Upper lobe of right lung (tissue), 1 donor: ENCODE results near the gene LINGO3. TPM values are rescaled to one million over a fixed set of nuclear protein-coding genes. Genes with fewer than 3 reads are reported as not detected.
"Not testable (repeated sequence)": the region's sequence is repeated elsewhere in the genome, so short reads cannot be mapped to it uniquely, and the experiment has no call there.

Experiments
- ATAC-seq: fragments of 200-7000 bp; cut with Tn5 transposase; one replicate; pipeline ENCODE4 v1.9.1; 2020; ENCODE audit warnings: mild to moderate bottlenecking, moderate library complexity
- DNase-seq: peaks from one replicate; pipeline ENCODE4 v3.0.0-alpha.2; 2020
- H3K27ac ChIP-seq: fragments of 200-600 bp; one replicate; pipeline ENCODE4 v1.8.0; 2022
- H3K27me3 ChIP-seq: fragments of 200-600 bp; one replicate; pipeline ENCODE4 v1.8.0; 2022; ENCODE audit warnings: mild to moderate bottlenecking
- H3K36me3 ChIP-seq: fragments of 200-600 bp; one replicate; pipeline ENCODE4 v1.8.0; 2022
- H3K4me1 ChIP-seq: fragments of 200-600 bp; one replicate; pipeline ENCODE4 v1.8.0; 2022
- H3K4me3 ChIP-seq: fragments of 200-600 bp; one replicate; pipeline ENCODE4 v1.8.0; 2022; ENCODE audit warnings: mild to moderate bottlenecking
- H3K9me3 ChIP-seq: fragments of 200-600 bp; one replicate; pipeline ENCODE4 v1.8.0; 2022
- intact Hi-C: fragments of 100-400 bp; cut with DNase I; formaldehyde crosslinking; loops from one replicate; pipeline ENCODE4 v1.11.0; 2022
- total RNA-seq: library from RNA; stranded (reverse); fragmentation: NEBNext Ultra II Directional; extraction: Animal tissue kit (Norgen Biotek cat#: 25700); gene quantifications from one replicate; pipeline ENCODE4 v1.2.1, GENCODE V29; 2021
- TF ChIP-seq, protein P1 (sequence below): fragments of 200-600 bp; IDR thresholded peaks from one replicate; pipeline ENCODE4 v1.8.0; 2022; ENCODE audit warnings: antibody characterized with exemption
- donor health status: DM: no; HTN: yes; CAD: no; lungs with severe emphysema.

Gene LINGO3
- total RNA-seq, 1 donor from 2014 or later, result not detected

DNA sequence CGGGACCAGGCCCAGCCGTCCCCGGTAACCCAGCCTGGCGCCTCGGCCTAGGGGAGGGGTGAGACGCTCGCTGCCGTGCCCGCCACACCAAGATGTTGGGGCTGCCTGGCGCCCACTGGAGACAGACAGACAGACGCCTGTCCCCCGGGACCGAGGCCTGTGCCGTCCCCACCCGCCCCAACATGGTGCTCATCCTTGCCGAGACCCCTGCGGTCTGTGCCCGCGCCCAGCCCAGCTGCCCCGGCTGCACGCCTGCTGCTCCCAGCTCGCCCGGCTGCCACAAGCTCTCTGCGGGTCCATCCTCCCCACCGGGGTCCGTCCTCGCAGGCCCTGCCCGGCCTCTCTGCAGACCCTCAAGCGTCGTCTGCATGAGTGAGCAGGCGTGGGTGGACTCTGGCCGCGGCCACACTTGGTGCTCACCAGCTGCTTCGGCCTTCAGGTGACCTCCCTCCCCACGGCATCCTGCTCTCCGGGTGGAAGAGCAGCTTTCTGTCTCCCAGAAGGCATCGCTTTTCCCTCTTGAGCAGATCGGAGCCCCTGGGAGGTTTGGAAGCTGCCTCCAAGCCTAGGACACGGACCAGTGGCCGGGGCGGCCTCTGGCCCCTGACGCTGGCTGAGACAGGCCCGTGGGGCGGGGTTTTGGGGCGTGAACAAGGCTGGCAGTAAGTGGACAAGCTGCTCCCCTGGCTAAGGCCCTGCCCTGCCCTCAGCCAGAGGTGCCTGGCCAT lies 45.4 kb upstream of the LINGO3 start:
- intact Hi-C loops, result no loop called here
- Histone ChIP-seq H3K4me3 (no peak overlapping the region), H3K27me3 (no peaks in the 10 kb centered on the region), H3K4me1 (no peaks in the 10 kb centered on the region), H3K36me3 (peaks cover 11% of the 10 kb centered on the region), H3K9me3 (no peaks in the 10 kb centered on the region), H3K27ac (no peak overlapping the region)
- ATAC-seq (peak; percentile 4), DNase-seq (no peak)
- TF ChIP-seq, protein P1, sequence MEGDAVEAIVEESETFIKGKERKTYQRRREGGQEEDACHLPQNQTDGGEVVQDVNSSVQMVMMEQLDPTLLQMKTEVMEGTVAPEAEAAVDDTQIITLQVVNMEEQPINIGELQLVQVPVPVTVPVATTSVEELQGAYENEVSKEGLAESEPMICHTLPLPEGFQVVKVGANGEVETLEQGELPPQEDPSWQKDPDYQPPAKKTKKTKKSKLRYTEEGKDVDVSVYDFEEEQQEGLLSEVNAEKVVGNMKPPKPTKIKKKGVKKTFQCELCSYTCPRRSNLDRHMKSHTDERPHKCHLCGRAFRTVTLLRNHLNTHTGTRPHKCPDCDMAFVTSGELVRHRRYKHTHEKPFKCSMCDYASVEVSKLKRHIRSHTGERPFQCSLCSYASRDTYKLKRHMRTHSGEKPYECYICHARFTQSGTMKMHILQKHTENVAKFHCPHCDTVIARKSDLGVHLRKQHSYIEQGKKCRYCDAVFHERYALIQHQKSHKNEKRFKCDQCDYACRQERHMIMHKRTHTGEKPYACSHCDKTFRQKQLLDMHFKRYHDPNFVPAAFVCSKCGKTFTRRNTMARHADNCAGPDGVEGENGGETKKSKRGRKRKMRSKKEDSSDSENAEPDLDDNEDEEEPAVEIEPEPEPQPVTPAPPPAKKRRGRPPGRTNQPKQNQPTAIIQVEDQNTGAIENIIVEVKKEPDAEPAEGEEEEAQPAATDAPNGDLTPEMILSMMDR, result no peak

DNA sequence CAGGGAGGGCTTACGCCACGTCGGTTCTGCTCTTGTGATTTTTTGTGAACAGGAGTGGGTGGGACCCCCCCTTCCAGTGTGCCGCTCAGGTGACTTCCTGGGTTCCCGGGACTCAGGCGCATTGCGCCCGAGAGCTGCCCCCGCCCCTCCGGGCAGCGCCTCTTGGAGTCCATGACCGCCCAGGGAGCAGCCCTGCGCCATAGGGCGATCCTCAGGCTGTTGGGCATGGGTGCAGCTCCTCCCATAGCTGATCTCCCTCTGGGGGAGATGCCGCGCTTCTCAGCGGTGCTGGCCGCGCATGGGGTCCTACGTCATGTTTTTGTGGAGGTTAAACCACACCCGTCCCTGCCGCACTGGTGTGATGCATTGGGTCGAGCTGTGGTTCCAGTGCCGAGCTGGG lies 44.2 kb upstream of the LINGO3 start:
- H3K36me3 ChIP-seq, result peaks cover 11% of the 10 kb centered on the region
- H3K27me3 ChIP-seq, result no peaks in the 10 kb centered on the region
- H3K9me3 ChIP-seq, result no peaks in the 10 kb centered on the region
- no peak overlapping the region for H3K27ac ChIP-seq
- DNase-seq (no peak), ATAC-seq (peak; percentile 5)
- intact Hi-C loops, result no loop called here
- H3K4me1 ChIP-seq, result no peaks in the 10 kb centered on the region
- H3K4me3 ChIP-seq, result no peak overlapping the region
- TF ChIP-seq, protein P1, result no peak

DNA sequence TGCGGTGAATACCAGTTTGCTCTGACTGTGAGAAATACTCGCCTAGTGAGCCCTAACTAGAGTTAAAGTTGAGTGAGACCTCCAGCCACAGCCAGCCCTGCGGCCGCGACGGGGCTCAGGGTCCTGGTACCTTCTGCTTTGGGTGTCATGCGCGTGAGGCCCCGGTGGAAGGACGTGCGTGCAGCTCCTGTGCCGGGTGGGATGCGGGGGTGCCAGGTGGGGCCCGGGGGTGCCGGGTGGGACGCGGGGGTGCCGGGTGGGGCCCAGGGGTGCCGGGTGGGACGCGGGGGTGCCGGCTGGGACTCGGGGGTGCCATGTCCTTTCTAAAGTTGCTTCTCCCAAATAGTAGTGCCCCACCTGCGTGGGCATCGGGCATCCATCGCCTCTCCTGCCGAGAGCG lies 43.6 kb upstream of the LINGO3 start:
- no peak for ATAC-seq

DNA sequence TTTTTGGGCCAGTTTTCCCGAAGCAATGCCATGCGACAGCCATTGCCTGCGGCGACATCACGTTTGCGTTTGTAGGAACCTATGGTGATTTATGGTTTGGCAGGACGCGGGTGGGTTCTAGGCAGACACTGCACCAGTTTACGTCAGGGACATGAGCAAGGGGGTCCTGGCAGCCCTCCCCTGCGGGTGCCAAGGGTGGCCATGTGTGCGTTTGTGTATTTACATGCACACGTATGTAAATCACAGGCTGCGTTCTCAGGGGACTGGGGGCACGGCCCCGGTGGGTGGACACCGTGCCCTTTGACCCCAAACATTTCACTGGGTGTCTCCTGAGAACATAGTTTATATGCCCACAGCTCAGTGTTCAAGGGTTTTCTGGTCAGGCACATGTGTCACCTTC lies 42.7 kb upstream of the LINGO3 start:
- H3K27ac ChIP-seq, result no peak overlapping the region
- intact Hi-C loops, result no loop called here
- ATAC-seq, result no peak
- DNase-seq, result no peak
- no peaks in the 10 kb centered on the region for H3K27me3 ChIP-seq
- no peak overlapping the region for H3K4me3 ChIP-seq
- no peaks in the 10 kb centered on the region for H3K9me3 ChIP-seq
- no peaks in the 10 kb centered on the region for H3K4me1 ChIP-seq
- peaks cover 11% of the 10 kb centered on the region for H3K36me3 ChIP-seq
- TF ChIP-seq, protein P1, result no peak

More for the DNA sequence above, 43.6 kb upstream of the LINGO3 start:
- Histone ChIP-seq H3K4me1 (no peaks in the 10 kb centered on the region), H3K27ac (no peak overlapping the region), H3K27me3 (no peaks in the 10 kb centered on the region), H3K36me3 (peaks cover 11% of the 10 kb centered on the region), H3K4me3 (no peak overlapping the region), H3K9me3 (no peaks in the 10 kb centered on the region)
- no peak for DNase-seq
- TF ChIP-seq, protein P1, result no peak
- intact Hi-C loops, result no loop called here

DNA sequence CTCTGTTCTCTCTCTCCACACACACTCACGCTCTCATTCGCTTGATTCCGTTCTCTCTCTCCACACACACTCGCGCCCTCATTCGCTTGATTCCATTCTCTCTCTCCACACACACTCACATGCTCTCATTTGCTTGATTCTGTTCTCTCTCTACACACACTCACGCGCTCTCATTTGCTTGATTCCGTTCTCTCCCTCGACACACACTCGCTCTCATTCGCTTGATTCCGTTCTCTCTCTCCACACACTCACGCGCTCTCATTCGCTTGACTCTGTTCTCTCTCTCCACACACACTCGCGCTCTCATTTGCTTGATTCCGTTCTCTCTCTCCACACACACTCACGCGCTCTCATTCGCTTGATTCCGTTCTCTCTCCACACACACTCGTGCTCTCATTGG lies 41.9 kb upstream of the LINGO3 start:
- peaks cover 11% of the 10 kb centered on the region for H3K36me3 ChIP-seq
- ATAC-seq, DNase-seq, H3K4me3 ChIP-seq, H3K9me3 ChIP-seq, intact Hi-C loops, H3K4me1 ChIP-seq, H3K27ac ChIP-seq, H3K27me3 ChIP-seq: not testable (repeated sequence)

DNA sequence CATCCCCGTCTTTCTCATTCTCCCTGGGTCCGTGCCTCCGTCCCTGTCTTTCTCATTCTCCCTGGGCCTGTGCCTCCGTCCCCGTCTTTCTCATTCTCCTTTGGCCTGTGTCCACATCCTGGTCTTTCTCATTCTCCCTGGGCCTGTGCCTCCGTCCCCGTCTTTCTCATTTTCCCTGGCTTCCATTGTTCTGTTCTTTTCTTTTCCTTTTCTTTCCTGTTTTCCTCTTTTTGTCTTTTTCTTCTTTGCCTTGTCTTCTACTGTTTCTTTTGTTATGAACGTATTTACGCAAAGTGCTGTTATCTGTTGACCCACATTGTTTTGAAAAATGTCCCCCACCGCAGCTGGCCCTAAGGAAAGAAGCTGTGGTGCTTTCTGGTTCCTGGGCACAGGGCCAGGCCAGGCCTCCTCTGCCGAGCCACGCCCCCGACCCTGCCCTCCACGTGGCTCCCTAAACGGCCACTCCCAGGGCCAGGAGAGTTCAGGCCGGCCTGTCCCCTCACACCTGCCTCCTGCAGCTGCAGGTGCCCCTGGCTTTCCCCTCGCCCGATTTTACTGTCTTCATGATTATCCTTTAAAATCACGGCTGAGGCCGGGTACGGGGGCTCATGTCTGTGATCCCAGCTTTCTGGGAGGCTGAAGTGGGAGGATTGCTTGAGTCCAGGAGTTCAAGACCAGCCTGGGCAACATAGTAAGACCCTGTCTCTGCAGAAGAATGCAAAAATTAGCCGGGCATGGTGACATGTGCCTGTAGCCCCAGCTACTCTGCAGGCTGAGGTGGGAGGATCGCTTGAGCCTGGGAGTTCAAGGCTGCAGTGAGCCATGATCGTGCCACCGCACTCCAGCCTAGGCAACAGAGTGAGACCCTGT lies 38.1 kb upstream of the LINGO3 start:
- TF ChIP-seq, protein P1, result no peak
- Histone ChIP-seq H3K27me3 (no peaks in the 10 kb centered on the region), H3K36me3 (peaks cover 5% of the 10 kb centered on the region), H3K4me3 (no peak overlapping the region), H3K27ac (no peak overlapping the region), H3K9me3 (no peaks in the 10 kb centered on the region), H3K4me1 (no peaks in the 10 kb centered on the region)
- ATAC-seq (peak; percentile 71), DNase-seq (no peak)
- intact Hi-C loops, result no loop called here
